B cell (primary cell): Measurements from ENCODE around the gene GNG11.

Experiments used
- CTCF ChIP-seq: fragments of 200-600 bp; IDR thresholded peaks from one replicate; pipeline ENCODE4 v1.8.0; 2022; ENCODE audit warnings: antibody characterized with exemption, mild to moderate bottlenecking
- EZH2 ChIP-seq: IDR thresholded peaks from 2 replicates; pipeline ENCODE4 v1.6.1; 2012; ENCODE audit warnings: borderline replicate concordance, low read depth, mild to moderate bottlenecking, moderate library complexity, low read length; ENCODE audit not compliant: insufficient read depth, poor library complexity, severe bottlenecking

GRCh38 chr7:93938293-93938692 is 16.8 kb downstream of the GNG11 start:
- TF ChIP-seq CTCF (no peak), EZH2 (no peak)
